D341Med (cell line): ENCODE results near the gene RPS6KA6.

ENCODE experiments used
- DNase-seq: peaks from one replicate; pipeline ENCODE4 v3.0.0; 2012; ENCODE audit warnings: low spot score

Gene RPS6KA6

GRCh38 chrX:84187533-84188319 is at the start of gene RPS6KA6:
Gene RPS6KA6, minus strand, starts transcription at chrX:84188199. Its CDS starts 300 bp downstream, at chrX:84187899.
- DNase-seq = peak; percentile 53

GRCh38 chrX:84224741-84225140 is 36.7 kb upstream of the RPS6KA6 start:
- no peak for DNase-seq

GRCh38 chrX:84223261-84223660 is 35.3 kb upstream of the RPS6KA6 start:
- no peak for DNase-seq

GRCh38 chrX:84221181-84221580 is 33.2 kb upstream of the RPS6KA6 start:
- no peak for DNase-seq

GRCh38 chrX:84219551-84219950 is 31.6 kb upstream of the RPS6KA6 start:
- no peak for DNase-seq

- DNase-seq = no peak
Observed at GRCh38 chrX:84218726-84219125, 30.7 kb upstream of the RPS6KA6 start.

GRCh38 chrX:84216881-84217280 is 28.9 kb upstream of the RPS6KA6 start:
- DNase-seq = no peak

- no peak for DNase-seq
Observed at GRCh38 chrX:84216406-84216805, 28.4 kb upstream of the RPS6KA6 start.

- DNase-seq = no peak
Observed at GRCh38 chrX:84205276-84205675, 17.3 kb upstream of the RPS6KA6 start.

- no peak for DNase-seq
Observed at GRCh38 chrX:84199688-84200087, 11.7 kb upstream of the RPS6KA6 start.

GRCh38 chrX:84197550-84197949 is 9.6 kb upstream of the RPS6KA6 start:
- no peak for DNase-seq

GRCh38 chrX:84192006-84192405 is 4.0 kb upstream of the RPS6KA6 start:
- DNase-seq = no peak

GRCh38 chrX:84189125-84189524 is 1.1 kb upstream of the RPS6KA6 start:
- DNase-seq = no peak

GRCh38 chrX:84188320-84188834 is 378 bp upstream of the RPS6KA6 start:
- peak; percentile 78 for DNase-seq

- no peak for DNase-seq
Observed at GRCh38 chrX:84186603-84187532, 1.1 kb downstream of the RPS6KA6 start.

GRCh38 chrX:84182516-84182915 is 5.5 kb downstream of the RPS6KA6 start:
- no peak for DNase-seq

- no peak for DNase-seq
Observed at GRCh38 chrX:84175958-84176357, 12.0 kb downstream of the RPS6KA6 start.

- no peak for DNase-seq
Observed at GRCh38 chrX:84175274-84175673, 12.7 kb downstream of the RPS6KA6 start.

GRCh38 chrX:84174348-84174747 is 13.7 kb downstream of the RPS6KA6 start:
- no peak for DNase-seq

GRCh38 chrX:84170931-84171330 is 17.1 kb downstream of the RPS6KA6 start:
- DNase-seq = no peak

- DNase-seq = no peak
Observed at GRCh38 chrX:84168574-84168973, 19.4 kb downstream of the RPS6KA6 start.

- DNase-seq = no peak
Observed at GRCh38 chrX:84168095-84168494, 19.9 kb downstream of the RPS6KA6 start.

GRCh38 chrX:84165711-84166110 is 22.3 kb downstream of the RPS6KA6 start:
- DNase-seq = no peak
